K562 (cell line): ENCODE data around the gene SIK3. TPM values are rescaled to one million over a fixed set of nuclear protein-coding genes. Genes with fewer than 3 reads are reported as not detected.

ENCODE experiments used
- ESRRA ChIP-seq: fragments of 450-650 bp; IDR thresholded peaks from 2 replicates; pipeline ENCODE4 v1.6.1; 2014; ENCODE audit warnings: low read depth, mild to moderate bottlenecking, moderate library complexity, borderline replicate concordance
- FOXA1 ChIP-seq: fragments of 450-650 bp; IDR thresholded peaks from 2 replicates; pipeline ENCODE4 v1.6.1; 2016; ENCODE audit warnings: mild to moderate bottlenecking, borderline replicate concordance
- HDAC3 ChIP-seq: fragments of 450-650 bp; IDR thresholded peaks from 2 replicates; pipeline ENCODE4 v1.6.1; 2018; ENCODE audit warnings: borderline replicate concordance, mild to moderate bottlenecking, moderate library complexity; ENCODE audit not compliant: partially characterized antibody
- HMGN3 ChIP-seq: IDR thresholded peaks from 2 replicates; pipeline ENCODE4 v1.6.1; 2011; ENCODE audit warnings: borderline replicate concordance, low read depth, mild to moderate bottlenecking, mixed read lengths, low read length; ENCODE audit not compliant: insufficient read length; ENCODE audit errors: extremely low read depth
- NRF1 ChIP-seq, 2 experiments: fragments of 450-650 bp; IDR thresholded peaks in 1 of 2; conservative IDR thresholded peaks in 1 of 2; 2 replicates each; pipeline ENCODE4 v1.6.1; 2014; ENCODE audit warnings: mild to moderate bottlenecking in 2 of 2
- PHF8 ChIP-seq: fragments of 200-600 bp; sonication (generic); IDR thresholded peaks from 2 replicates; pipeline ENCODE4 v1.6.1; 2012; ENCODE audit warnings: mixed run types, mild to moderate bottlenecking, inconsistent platforms, low read length, moderate library complexity, borderline replicate concordance
- RAD21 ChIP-seq, 2 experiments: fragments of 250-450 bp in 1 of 2; fragments of 450-650 bp in 1 of 2; sonication (Bioruptor Pico) in 1 of 2; formaldehyde crosslinking in 1 of 2; IDR thresholded peaks in 1 of 2; conservative IDR thresholded peaks in 1 of 2; 2 replicates each; pipeline versions ENCODE4 v1.4.0 to v1.8.0; 2020 to 2022; ENCODE audit warnings: mild to moderate bottlenecking in 2 of 2, moderate library complexity in 1 of 2
- ZKSCAN1 ChIP-seq: fragments of 150-350 bp; IDR thresholded peaks from 2 replicates; pipeline ENCODE4 v1.6.1; 2016; ENCODE audit warnings: low read depth, low read length
- polyA plus RNA-seq, 8 experiments: library from polyadenylated mRNA; depleted of rRNA in 4 of 8; stranded (reverse) in 5 of 8; unstranded in 3 of 8; fragments of >200 nt; fragmentation: Nextera tagmentation in 2 of 8; fragmentation: Illumina TruSeq in 1 of 8; extraction: Ambion mirVana in 2 of 8; extraction: Trizol in 1 of 8; gene quantifications; 2 replicates each; pipeline versions ENCODE4 v1.2.1 to v1.2.3, GENCODE V29; 2011 to 2014; ENCODE audit warnings: inconsistent platforms in 1 of 8, missing spikeins in 1 of 8
- total RNA-seq, 7 experiments: library from RNA; depleted of rRNA in 6 of 7; stranded (reverse); fragments of >200 nt in 6 of 7; fragmentation: Illumina TruSeq in 2 of 7; extraction: Trizol in 2 of 7; gene quantifications; 2 replicates each; pipeline versions ENCODE4 v1.2.1 to v1.2.3, GENCODE V29; 2011 to 2021; ENCODE audit warnings: low replicate concordance in 1 of 7
- TF ChIP-seq, protein P1 (sequence below), 2 experiments: fragments of 450-650 bp; formaldehyde crosslinking in 1 of 2; IDR thresholded peaks; 2 replicates each; pipeline versions ENCODE4 v1.4.0 to v1.6.1; 2014 to 2020; ENCODE audit warnings: mild to moderate bottlenecking in 2 of 2, borderline replicate concordance in 1 of 2, low read depth in 1 of 2
- TF ChIP-seq, protein P2 (sequence below): fragments of 450-650 bp; IDR thresholded peaks from 2 replicates; pipeline ENCODE4 v1.6.1; 2016; ENCODE audit warnings: missing biosample characterization, missing genetic modification characterization
- TF ChIP-seq, protein P3 (sequence below): sonication (generic); formaldehyde crosslinking; IDR thresholded peaks from 2 replicates; pipeline ENCODE4 v1.8.0; 2022; ENCODE audit warnings: missing genetic modification reagents, mild to moderate bottlenecking, moderate library complexity, borderline replicate concordance
- TF ChIP-seq, protein P4 (sequence below), 2 experiments: fragments of 450-650 bp; conservative IDR thresholded peaks; 2 replicates each; pipeline ENCODE4 v1.6.1; 2017; ENCODE audit warnings: mild to moderate bottlenecking in 2 of 2, moderate library complexity in 2 of 2

SIK3 gene
- total and polyA plus RNA-seq, 9 of the 15 experiments (the other 6 are each of a cell fraction or from before 2014, with no cell fraction given) = 1.6 to 21.6 (median 8.0) TPM

DNA sequence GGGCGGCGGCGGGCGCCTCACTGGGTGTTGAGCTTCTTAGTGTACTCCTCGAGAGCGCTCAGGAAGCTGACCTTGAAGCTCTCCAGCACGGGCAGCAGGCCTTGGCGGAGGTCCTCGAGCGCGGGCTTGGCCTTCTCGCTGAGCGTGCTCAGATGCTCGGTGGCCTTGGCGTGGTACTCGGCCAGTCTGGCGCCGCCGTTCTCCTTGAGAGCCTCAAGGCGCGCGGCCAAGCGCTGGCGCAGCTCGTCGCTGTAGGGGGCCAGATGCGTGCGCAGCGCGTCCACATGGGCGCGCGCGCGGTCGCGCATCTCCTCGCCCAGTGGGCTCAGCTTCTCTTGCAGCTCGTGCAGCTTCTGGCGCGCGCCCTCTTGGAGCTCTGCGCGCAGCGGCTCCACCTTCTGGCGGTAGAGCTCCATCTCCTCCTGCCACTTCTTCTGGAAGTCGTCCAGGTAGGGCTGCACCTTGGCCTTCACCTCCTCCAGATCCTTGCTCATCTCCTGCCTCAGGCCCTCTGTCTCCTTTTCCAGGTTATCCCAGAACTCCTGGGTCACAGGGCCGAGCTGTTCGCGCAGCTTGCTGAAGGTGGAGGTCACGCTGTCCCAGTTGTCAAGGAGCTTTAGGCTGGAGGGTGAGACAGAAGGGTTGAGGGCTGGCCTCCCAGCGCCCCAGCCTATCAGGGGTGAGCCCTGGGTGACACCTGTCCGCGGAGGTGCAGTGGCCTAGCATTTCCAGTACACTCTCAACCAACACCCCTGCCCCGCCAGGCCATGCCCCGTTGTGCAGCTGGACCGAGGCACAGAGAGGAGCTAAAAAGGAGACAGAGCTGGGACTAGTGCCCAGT is 262.2 kb downstream of the SIK3 start (continued):
- TF ChIP-seq, protein P1, sequence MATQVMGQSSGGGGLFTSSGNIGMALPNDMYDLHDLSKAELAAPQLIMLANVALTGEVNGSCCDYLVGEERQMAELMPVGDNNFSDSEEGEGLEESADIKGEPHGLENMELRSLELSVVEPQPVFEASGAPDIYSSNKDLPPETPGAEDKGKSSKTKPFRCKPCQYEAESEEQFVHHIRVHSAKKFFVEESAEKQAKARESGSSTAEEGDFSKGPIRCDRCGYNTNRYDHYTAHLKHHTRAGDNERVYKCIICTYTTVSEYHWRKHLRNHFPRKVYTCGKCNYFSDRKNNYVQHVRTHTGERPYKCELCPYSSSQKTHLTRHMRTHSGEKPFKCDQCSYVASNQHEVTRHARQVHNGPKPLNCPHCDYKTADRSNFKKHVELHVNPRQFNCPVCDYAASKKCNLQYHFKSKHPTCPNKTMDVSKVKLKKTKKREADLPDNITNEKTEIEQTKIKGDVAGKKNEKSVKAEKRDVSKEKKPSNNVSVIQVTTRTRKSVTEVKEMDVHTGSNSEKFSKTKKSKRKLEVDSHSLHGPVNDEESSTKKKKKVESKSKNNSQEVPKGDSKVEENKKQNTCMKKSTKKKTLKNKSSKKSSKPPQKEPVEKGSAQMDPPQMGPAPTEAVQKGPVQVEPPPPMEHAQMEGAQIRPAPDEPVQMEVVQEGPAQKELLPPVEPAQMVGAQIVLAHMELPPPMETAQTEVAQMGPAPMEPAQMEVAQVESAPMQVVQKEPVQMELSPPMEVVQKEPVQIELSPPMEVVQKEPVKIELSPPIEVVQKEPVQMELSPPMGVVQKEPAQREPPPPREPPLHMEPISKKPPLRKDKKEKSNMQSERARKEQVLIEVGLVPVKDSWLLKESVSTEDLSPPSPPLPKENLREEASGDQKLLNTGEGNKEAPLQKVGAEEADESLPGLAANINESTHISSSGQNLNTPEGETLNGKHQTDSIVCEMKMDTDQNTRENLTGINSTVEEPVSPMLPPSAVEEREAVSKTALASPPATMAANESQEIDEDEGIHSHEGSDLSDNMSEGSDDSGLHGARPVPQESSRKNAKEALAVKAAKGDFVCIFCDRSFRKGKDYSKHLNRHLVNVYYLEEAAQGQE (IDR thresholded peaks at IDR 0.05; ENCODE audit: borderline replicate concordance) = peak; percentile 68; the same call in 1 of the 2 replicates
- TF ChIP-seq, protein P1 (CRISPR knock-in tag; IDR thresholded peaks at IDR 0.05; ENCODE audit: low read depth) = no peak
- peak; percentile 89 to 92 for TF ChIP-seq NRF1 (conservative IDR thresholded peaks at IDR 0.05 in 1 of 2, IDR thresholded peaks at IDR 0.05 in 1 of 2)
- no peak for TF ChIP-seq HDAC3
- TF ChIP-seq, protein P2, sequence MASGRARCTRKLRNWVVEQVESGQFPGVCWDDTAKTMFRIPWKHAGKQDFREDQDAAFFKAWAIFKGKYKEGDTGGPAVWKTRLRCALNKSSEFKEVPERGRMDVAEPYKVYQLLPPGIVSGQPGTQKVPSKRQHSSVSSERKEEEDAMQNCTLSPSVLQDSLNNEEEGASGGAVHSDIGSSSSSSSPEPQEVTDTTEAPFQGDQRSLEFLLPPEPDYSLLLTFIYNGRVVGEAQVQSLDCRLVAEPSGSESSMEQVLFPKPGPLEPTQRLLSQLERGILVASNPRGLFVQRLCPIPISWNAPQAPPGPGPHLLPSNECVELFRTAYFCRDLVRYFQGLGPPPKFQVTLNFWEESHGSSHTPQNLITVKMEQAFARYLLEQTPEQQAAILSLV (tag) = no peak
- TF ChIP-seq HMGN3 = peak; percentile 31
- TF ChIP-seq ESRRA = peak; percentile 54; the same call in 1 of the 2 replicates
- TF ChIP-seq ZKSCAN1 = 0 out of 2 replicates have a peak, but pooled peaks have one; percentile 44
- TF ChIP-seq, protein P3, sequence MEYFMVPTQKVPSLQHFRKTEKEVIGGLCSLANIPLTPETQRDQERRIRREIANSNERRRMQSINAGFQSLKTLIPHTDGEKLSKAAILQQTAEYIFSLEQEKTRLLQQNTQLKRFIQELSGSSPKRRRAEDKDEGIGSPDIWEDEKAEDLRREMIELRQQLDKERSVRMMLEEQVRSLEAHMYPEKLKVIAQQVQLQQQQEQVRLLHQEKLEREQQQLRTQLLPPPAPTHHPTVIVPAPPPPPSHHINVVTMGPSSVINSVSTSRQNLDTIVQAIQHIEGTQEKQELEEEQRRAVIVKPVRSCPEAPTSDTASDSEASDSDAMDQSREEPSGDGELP (CRISPR knock-in tag) = peak; percentile 66; the same call in 1 of the 2 replicates
- TF ChIP-seq RAD21 (CRISPR knock-in tag; conservative IDR thresholded peaks at IDR 0.05 in 1 of 2, IDR thresholded peaks at IDR 0.05 in 1 of 2) = peak; percentile 50 to 81
- TF ChIP-seq FOXA1 = no peak
- TF ChIP-seq PHF8 = peak; percentile 36; the same call in 1 of the 2 replicates
- TF ChIP-seq, protein P4, sequence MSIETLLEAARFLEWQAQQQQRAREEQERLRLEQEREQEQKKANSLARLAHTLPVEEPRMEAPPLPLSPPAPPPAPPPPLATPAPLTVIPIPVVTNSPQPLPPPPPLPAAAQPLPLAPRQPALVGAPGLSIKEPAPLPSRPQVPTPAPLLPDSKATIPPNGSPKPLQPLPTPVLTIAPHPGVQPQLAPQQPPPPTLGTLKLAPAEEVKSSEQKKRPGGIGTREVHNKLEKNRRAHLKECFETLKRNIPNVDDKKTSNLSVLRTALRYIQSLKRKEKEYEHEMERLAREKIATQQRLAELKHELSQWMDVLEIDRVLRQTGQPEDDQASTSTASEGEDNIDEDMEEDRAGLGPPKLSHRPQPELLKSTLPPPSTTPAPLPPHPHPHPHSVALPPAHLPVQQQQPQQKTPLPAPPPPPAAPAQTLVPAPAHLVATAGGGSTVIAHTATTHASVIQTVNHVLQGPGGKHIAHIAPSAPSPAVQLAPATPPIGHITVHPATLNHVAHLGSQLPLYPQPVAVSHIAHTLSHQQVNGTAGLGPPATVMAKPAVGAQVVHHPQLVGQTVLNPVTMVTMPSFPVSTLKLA (conservative IDR thresholded peaks at IDR 0.05) = peak in 1 of 2 experiments; percentile 57; a peak in 2 of 4 replicates
